BLaER1 treated with 17β-estradiol and CSF1 and Interleukin-3, amounts not matched to agents 10 nM and 100 nM (cell line): ENCODE measurements around the gene GHRL.

Experiments
- H3K27ac ChIP-seq, 11 experiments: shearing (Covaris generic); formaldehyde crosslinking; 2 replicates each; pipeline ENCODE4 v1.8.1; 2022
- H3K27me3 ChIP-seq, 11 experiments: shearing (Covaris generic); formaldehyde crosslinking; 2 replicates each; pipeline ENCODE4 v1.8.1; 2022
- H3K36me3 ChIP-seq, 11 experiments: shearing (Covaris generic); formaldehyde crosslinking; 2 replicates each; pipeline ENCODE4 v1.8.1; 2022
- H3K4me1 ChIP-seq, 10 experiments: shearing (Covaris generic); formaldehyde crosslinking; 2 replicates each; pipeline ENCODE4 v1.8.1; 2022
- H3K4me2 ChIP-seq, 11 experiments: shearing (Covaris generic); formaldehyde crosslinking; 2 replicates each; pipeline ENCODE4 v1.8.1; 2022
- H3K4me3 ChIP-seq, 10 experiments: shearing (Covaris generic); formaldehyde crosslinking; 2 replicates each; pipeline ENCODE4 v1.8.1; 2022
- H3K9ac ChIP-seq, 11 experiments: shearing (Covaris generic); formaldehyde crosslinking; 2 replicates each; pipeline ENCODE4 v1.8.1; 2022
- H3K9me3 ChIP-seq, 11 experiments: shearing (Covaris generic); formaldehyde crosslinking; replicated peaks in 1 of 11; 2 replicates each; pipeline ENCODE4 v1.8.1; 2022
- H4K20me1 ChIP-seq, 11 experiments: shearing (Covaris generic); formaldehyde crosslinking; 2 replicates each; pipeline ENCODE4 v1.8.1; 2022
- Cebpa-rat ChIP-seq, 11 experiments: shearing (Covaris generic); IDR thresholded peaks; 2 replicates each; pipeline ENCODE4 v1.8.1; 2022

Gene GHRL

DNA sequence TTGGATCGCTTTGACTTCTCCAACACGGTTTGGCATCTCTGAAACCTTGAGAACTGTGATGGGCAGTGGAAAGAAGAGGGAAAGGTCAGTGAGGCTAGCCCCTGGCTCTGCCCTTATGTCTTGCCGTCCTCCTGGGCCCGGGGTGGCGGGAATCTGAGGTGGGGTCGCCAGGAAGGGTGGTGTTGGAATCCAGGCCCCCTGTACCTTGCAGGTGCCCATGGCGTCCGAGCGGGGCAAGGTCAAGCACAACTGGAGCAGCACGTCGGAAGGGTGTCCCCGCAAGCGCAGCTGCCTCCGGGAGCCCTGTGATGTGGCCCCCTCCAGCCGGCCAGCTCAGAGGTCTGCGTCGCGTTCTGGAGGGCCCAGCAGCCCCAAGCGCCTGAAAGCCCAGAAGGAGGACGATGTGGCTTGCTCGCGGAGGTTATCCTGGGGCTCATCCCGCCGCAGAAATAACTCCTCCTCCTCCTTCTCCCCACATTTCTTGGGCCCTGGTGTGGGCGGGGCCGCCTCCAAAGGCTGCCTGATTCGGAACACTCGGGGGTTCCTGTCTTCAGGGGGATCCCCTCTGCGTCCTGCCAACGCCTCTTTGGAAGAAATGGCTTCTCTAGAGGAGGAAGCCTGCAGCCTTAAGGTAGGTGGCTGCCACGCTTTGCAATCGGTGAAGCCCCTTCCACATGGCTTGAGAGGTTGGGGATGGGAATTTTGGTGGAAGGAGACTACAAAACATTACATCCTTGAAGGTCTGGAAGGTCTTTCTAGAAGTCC is 43.6 kb downstream of the GHRL start:
- H3K9ac ChIP-seq: peak overlapping the region; percentile 92 to 97 (median 95)
- H3K4me1 ChIP-seq: peaks cover 35 to 56% (median 44%) of the 10 kb centered on the region in 10 experiments
- peaks cover 41 to 53% (median 51%) of the 10 kb centered on the region in 11 experiments for H4K20me1 ChIP-seq
- H3K9me3 ChIP-seq: peaks cover 23 to 40% (median 27%) of the 10 kb centered on the region in 11 experiments
- TF ChIP-seq Cebpa-rat (IDR thresholded peaks at IDR 0.05): no peak
- peak overlapping the region; percentile 80 to 92 (median 86) for H3K4me3 ChIP-seq
- peak overlapping the region; percentile 89 to 98 (median 94) for H3K4me2 ChIP-seq
- peak overlapping the region; percentile 86 to 98 (median 95) for H3K27ac ChIP-seq
- H3K36me3 ChIP-seq: peaks cover 32 to 70% (median 54%) of the 10 kb centered on the region in 11 experiments
- H3K27me3 ChIP-seq: no peaks in the 10 kb centered on the region

DNA sequence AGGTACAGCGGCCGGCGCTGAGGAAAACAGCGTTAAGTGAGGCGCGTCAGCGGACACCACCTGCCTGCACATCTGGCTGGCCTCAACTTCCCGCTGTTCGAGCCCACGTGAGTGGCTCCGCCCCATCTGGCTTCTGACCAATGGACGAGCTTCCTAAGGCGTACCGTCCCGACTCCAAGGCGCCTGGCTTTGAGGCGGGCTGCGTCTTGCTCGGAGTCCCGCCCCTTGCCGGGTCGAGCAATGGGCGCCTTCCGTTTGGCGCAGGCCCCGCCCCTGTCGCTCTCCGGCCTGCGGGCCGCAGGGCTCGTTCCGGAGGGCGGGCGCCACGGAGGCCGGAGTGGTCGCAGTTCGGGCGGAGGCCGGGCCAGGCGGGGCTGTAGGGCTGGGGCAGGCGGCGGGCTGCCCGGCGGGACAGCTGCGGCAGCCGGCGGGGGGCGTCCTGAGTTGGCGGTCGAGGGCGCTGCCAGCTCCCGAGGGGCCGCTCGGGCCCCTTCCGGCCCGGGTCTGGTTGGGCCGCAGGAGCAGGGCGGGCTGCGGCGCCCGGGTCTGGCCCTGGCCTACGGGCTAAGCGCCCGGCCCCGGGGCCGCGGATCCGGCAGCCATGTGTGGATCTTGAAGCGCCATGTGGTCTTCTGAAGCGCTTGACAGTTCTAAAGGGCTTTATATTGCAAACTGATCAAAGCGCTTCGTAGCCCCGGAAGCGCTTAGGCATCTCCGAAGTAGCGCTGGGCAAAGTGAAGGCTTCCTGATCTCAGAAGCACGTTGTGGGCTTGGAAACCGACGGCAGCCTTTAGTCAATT is 44.4 kb downstream of the GHRL start, which contains the start of gene TATDN2:
Gene TATDN2, plus strand, starts transcription at position 276 of the 800 bp plus-strand sequence. CDS start 742 bp downstream, outside the sequence.
- Histone ChIP-seq H4K20me1 (peaks cover 34 to 46% (median 43%) of the 10 kb centered on the region in 11 experiments; a peak in 20 of 22 replicates), H3K4me3 (peak within 1 kb of the TSS; percentile 80 to 92 (median 86)), H3K4me1 (peaks cover 28 to 56% (median 43%) of the 10 kb centered on the region in 10 experiments), H3K27ac (peak within 1 kb of the TSS; percentile 86 to 98 (median 95)), H3K4me2 (peak within 1 kb of the TSS; percentile 89 to 98 (median 94)), H3K9ac (peak within 1 kb of the TSS; percentile 92 to 97 (median 95)), H3K27me3 (no peaks in the 10 kb centered on the region), H3K36me3 (peaks cover 24 to 70% (median 52%) of the 10 kb centered on the region in 11 experiments), H3K9me3 (peaks cover 25 to 48% (median 33%) of the 10 kb centered on the region in 11 experiments)
- TF ChIP-seq Cebpa-rat (IDR thresholded peaks at IDR 0.05): no peak

- Histone ChIP-seq H3K4me3 (peak overlapping the region; percentile 80 to 92 (median 86)), H4K20me1 (peaks cover 27 to 39% (median 37%) of the 10 kb centered on the region in 11 experiments; a peak in 20 of 22 replicates), H3K4me1 (peaks cover 31 to 56% (median 44%) of the 10 kb centered on the region in 10 experiments), H3K4me2 (peak overlapping the region; percentile 75 to 98 (median 94)), H3K9me3 (peaks cover 25 to 51% (median 33%) of the 10 kb centered on the region in 11 experiments), H3K36me3 (peaks cover 18 to 70% (median 52%) of the 10 kb centered on the region in 11 experiments), H3K9ac (peak overlapping the region; percentile 92 to 97 (median 95); a peak in 21 of 22 replicates), H3K27ac (peak overlapping the region; percentile 86 to 98 (median 95)), H3K27me3 (no peaks in the 10 kb centered on the region)
- TF ChIP-seq Cebpa-rat (IDR thresholded peaks at IDR 0.05): no peak
These were observed 45.0 kb downstream of the GHRL start for GRCh38 chr3:10247679-10248183.

- Histone ChIP-seq H3K9me3 (peaks cover 25 to 51% (median 33%) of the 10 kb centered on the region in 11 experiments), H3K36me3 (peaks cover 0 to 49% (median 35%) of the 10 kb centered on the region in 11 experiments; a peak in 18 of 22 replicates), H3K9ac (no peak overlapping the region), H3K4me1 (peaks cover 27 to 56% (median 45%) of the 10 kb centered on the region in 10 experiments), H3K4me2 (no peak overlapping the region), H4K20me1 (peaks cover 7 to 14% (median 11%) of the 10 kb centered on the region in 11 experiments; a peak in 16 of 22 replicates), H3K27ac (peak overlapping the region in 2 of 11 experiments; percentile 36 to 66; a peak in 4 of 22 replicates), H3K27me3 (no peaks in the 10 kb centered on the region), H3K4me3 (peak overlapping the region in 1 of 10 experiments; percentile 4; a peak in 1 of 20 replicates)
- no peak for TF ChIP-seq Cebpa-rat (IDR thresholded peaks at IDR 0.05)
These were observed 47.5 kb downstream of the GHRL start for GRCh38 chr3:10245081-10245712.

- no peaks in the 10 kb centered on the region for H3K27me3 ChIP-seq
- peaks cover 0 to 60% (median 44%) of the 10 kb centered on the region in 11 experiments; a peak in 18 of 22 replicates for H3K36me3 ChIP-seq
- peak overlapping the region in 4 of 11 experiments; percentile 24 to 66 (median 38); a peak in 7 of 22 replicates for H3K27ac ChIP-seq
- peak overlapping the region in 8 of 11 experiments; percentile 5 to 92 (median 53); a peak in 13 of 22 replicates for H3K4me2 ChIP-seq
- peak in 8 of 11 experiments; percentile 27 to 75 (median 44); a peak in 9 of 22 replicates for TF ChIP-seq Cebpa-rat (IDR thresholded peaks at IDR 0.05)
- peaks cover 25 to 51% (median 33%) of the 10 kb centered on the region in 11 experiments for H3K9me3 ChIP-seq
- H3K9ac ChIP-seq: no peak overlapping the region
- H4K20me1 ChIP-seq: peaks cover 0 to 2% (median 0%) of the 10 kb centered on the region in 11 experiments; a peak in 5 of 22 replicates
- H3K4me1 ChIP-seq: peaks cover 23 to 65% (median 47%) of the 10 kb centered on the region in 10 experiments
- peak overlapping the region in 2 of 10 experiments; percentile 17 to 26; a peak in 2 of 20 replicates for H3K4me3 ChIP-seq
These were observed 48.7 kb downstream of the GHRL start for GRCh38 chr3:10244009-10244408.

DNA sequence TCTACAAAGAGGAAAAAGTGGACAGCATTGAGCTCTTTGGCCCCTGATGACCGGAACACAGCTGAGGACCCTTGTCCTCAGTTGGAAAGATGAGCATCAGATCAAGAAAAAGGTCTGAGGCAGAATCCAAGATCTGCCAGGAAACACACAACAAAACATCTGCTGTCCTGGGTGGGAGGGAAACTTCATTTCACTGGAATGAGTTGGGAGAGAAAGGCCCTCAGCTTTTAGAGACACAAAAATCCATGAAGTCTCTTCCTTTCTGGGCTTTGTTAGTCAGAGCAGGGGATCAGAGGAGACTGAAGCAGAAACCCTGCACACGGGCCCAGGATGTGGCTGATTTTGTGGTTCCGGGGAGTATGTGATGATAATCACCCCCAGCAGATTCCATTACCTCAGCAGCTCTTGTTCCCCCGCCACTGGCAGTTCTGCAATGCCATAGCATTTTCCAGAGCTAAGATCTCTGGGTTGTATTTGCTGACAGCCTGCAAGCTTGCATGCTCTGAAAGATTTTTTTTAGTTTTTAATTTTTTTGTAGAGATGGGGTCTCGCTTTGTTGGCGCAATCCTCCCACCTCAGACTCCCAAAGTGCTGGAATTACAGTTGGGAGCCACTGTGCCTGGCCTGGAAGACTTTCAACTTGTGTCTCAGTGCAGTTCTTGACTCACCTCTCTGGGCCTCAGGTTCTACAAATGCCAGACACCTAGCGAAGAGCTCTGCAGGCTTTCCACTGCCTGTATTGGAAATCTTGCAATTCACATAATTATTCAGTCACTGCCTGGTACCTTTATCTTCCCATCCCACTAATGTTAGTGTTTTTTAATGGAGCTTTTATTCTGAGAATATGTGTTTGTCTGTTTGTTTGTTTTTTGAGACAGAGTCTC is 50.3 kb downstream of the GHRL start:
- H3K4me1 ChIP-seq: peaks cover 17 to 72% (median 49%) of the 10 kb centered on the region in 10 experiments
- no peaks in the 10 kb centered on the region for H4K20me1 ChIP-seq
- TF ChIP-seq Cebpa-rat (IDR thresholded peaks at IDR 0.05): no peak
- H3K9me3 ChIP-seq: peaks cover 25 to 44% (median 33%) of the 10 kb centered on the region in 11 experiments
- peak overlapping the region; percentile 49 to 92 (median 69) for H3K4me2 ChIP-seq
- peaks cover 0 to 72% (median 60%) of the 10 kb centered on the region in 11 experiments; a peak in 19 of 22 replicates for H3K36me3 ChIP-seq
- H3K4me3 ChIP-seq: peak overlapping the region in 1 of 10 experiments; percentile 14; a peak in 2 of 20 replicates
- H3K9ac ChIP-seq: peak overlapping the region; percentile 32 to 73 (median 61); a peak in 20 of 22 replicates
- H3K27ac ChIP-seq: peak overlapping the region; percentile 25 to 84 (median 63); a peak in 18 of 22 replicates
- H3K27me3 ChIP-seq: no peaks in the 10 kb centered on the region

GRCh38 chr3:10240799-10241198 is 51.9 kb downstream of the GHRL start:
- peak overlapping the region in 5 of 11 experiments; percentile 29 to 84 (median 66); a peak in 7 of 22 replicates for H3K27ac ChIP-seq
- peaks cover 13 to 82% (median 68%) of the 10 kb centered on the region in 11 experiments; a peak in 20 of 22 replicates for H3K36me3 ChIP-seq
- no peak overlapping the region for H3K4me3 ChIP-seq

More at GRCh38 chr3:10240799-10241198, 51.9 kb downstream of the GHRL start:
- Histone ChIP-seq H3K4me2 (peak overlapping the region in 8 of 11 experiments; percentile 32 to 92 (median 67); a peak in 15 of 22 replicates), H3K4me1 (peaks cover 16 to 72% (median 47%) of the 10 kb centered on the region in 10 experiments), H4K20me1 (no peaks in the 10 kb centered on the region), H3K9ac (peak overlapping the region in 4 of 11 experiments; percentile 2 to 36 (median 10); a peak in 4 of 22 replicates), H3K27me3 (no peaks in the 10 kb centered on the region), H3K9me3 (peaks cover 21 to 35% (median 27%) of the 10 kb centered on the region in 11 experiments)
- no peak for TF ChIP-seq Cebpa-rat (IDR thresholded peaks at IDR 0.05)
